HG02885 (cell line): ENCODE results near the gene GALNT9.
"Not testable (repeated sequence)": the region's sequence is repeated elsewhere in the genome, so short reads cannot be mapped to it uniquely, and the experiment has no call there.

ENCODE experiments used
- ATAC-seq: cut with Tn5 transposase; IDR thresholded peaks from one replicate; pipeline ENCODE4 v1.9.1; 2021; ENCODE audit warnings: mild to moderate bottlenecking; ENCODE audit not compliant: unreplicated experiment, poor library complexity

The GALNT9 gene

DNA sequence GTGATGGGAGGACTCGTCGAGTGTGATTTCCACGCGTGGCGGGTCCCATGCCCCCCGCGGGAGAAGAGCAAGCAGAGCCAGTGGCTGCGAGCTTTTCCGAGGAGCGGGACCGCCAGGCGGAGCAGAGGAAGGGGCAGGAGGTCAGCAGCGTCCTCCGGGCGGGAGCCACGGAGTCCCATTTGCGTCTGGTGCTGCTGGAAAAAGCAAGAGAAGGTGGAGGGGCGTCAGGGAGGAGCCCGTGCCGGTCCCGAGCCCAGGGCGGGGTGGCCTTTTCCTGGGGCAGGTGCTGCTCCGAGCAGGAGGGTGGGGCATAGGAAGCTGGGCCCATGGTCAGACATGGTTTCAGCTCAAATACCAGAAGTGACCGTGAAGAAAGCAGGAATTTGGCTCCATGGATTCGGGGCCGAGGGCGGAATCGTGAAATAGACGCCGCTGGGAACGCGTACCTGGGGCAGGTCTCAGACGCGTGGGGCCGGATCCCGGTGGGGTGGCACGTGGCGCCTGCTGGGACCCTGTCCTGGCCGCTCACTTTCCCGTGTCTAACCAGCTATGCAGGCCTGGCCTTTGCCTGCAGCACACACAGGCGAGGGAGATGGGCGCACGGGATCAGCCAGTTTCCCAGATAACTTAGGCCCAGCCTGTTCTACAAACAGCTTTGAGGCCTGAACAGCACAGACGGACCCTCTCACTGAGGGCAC is 60.0 kb downstream of the GALNT9 start:
- no peak for ATAC-seq

DNA sequence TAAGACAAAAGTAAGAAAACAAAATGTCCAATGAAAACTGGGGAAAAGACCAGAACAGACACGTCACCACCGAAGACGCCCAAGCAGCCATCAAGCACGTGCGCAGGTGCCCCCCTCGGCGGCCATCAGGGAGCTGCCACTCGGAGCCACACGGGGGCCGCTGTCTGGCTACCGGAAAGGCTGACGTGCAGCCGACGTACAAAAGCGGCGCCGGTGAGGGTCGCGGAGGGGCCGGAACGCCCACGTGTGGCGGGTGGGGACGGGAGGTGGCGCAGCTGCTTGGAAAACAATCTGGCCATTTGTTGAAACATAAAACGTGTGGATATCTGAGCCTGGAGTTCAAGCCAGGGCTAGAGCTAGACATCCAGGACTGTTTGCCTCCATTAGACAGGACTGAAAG is 60.7 kb downstream of the GALNT9 start:
- no peak for ATAC-seq

DNA sequence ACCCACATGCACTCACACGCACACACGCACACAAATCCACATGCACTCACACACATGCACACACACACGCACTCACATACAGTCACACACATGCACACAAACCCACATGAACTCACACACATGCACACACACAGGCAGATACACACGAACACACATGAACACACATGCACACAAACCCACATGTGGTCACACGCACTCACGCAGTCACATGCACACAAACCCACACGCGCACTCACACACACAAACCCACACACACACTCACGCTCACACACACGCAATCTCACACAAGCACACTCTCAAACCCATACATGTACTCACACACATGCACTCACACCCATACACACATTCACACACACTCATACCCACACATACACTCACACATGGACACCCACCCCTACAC is 61.5 kb downstream of the GALNT9 start:
- ATAC-seq: no peak

DNA sequence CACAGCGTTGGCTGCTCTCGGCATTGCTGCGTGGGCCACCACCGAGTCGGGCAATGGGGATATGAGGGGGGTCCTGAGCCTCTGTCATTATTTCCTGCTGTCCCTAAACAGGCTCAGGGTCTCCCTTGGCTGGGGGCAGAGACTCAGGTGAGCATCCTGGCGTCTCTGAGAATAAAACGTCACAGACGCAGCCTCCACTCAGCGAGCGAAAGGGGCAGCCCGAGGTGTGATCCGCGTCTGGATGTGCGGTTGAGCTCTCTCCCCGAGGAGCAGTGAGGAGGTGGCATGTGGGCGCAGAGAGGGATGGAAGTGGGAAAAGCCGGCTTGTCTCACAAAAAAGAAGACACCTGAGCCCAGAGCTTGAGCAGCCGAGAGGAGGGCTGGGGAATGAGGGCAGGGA is 62.6 kb downstream of the GALNT9 start:
- no peak for ATAC-seq

DNA sequence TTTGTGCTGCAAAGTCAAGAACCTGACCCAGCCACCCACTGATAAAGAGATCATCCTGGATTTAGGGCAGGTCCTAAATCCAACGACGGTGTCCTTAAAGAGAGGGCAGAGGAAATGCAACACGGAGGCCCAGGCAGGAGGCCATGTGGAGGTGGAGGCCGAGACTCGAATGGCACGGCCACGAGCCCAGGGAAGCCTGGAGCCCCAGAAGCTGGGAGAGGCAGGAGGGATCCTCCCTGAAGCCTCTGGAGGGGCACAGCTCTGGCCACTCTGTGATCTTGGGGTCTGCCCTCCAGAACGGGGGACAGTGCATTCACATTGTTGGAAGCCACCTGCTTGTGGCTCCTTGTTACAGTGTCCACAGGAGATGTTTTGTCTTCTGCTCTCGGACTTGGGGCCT is 63.0 kb downstream of the GALNT9 start:
- no peak for ATAC-seq

DNA sequence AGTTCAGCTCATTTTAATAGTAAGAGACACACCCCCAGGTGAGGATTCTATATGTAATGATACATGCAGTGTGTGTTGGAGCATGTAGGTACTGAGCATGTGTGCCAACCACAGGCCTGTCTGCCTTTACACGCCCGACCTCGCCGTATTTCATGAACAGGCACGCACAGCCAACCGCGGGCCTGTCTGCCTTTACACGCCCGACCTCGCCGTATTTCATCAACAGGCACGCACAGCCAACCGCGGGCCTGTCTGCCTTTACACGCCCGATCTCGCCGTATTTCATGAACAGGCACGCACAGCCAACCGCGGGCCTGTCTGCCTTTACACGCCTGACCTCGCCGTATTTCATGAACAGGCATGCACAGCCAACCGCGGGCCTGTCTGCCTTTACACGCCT is 63.6 kb downstream of the GALNT9 start:
- not testable (repeated sequence) for ATAC-seq

DNA sequence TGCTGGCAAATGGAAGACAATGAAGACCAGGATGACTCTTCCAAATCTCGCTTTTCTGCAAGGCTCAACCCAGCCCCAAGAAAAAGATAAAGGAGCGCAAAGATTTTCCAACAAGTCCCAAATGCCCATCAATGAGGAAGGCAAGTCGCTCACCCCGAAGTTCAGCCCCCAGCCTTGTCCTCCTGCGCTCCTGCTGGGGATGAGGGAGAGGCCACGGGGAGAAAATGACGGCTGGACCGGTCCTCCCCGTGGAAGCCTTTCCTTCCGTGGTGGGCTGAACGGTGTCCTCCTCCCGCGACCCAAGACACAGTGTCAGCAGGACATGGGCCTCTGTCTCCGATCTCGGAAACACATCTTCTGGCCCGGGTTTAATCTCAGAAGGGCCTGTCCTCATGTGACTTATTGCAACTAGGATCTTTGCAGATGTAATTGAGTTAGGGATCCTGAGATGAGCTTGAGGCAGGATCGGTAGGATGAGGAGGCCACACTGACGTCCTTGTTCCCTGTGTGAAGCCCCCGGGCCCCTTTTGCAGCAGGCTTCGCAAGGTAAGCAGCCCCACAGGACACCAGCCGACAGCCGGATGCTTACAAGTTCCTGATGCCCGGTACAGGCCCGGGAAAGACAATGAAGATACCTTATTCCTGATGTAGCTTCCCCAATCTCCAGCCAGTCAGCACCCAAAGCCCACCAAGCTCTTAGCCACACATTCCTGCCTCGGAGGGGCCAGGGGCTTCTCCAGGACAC is 64.2 kb downstream of the GALNT9 start:
- ATAC-seq: no peak

DNA sequence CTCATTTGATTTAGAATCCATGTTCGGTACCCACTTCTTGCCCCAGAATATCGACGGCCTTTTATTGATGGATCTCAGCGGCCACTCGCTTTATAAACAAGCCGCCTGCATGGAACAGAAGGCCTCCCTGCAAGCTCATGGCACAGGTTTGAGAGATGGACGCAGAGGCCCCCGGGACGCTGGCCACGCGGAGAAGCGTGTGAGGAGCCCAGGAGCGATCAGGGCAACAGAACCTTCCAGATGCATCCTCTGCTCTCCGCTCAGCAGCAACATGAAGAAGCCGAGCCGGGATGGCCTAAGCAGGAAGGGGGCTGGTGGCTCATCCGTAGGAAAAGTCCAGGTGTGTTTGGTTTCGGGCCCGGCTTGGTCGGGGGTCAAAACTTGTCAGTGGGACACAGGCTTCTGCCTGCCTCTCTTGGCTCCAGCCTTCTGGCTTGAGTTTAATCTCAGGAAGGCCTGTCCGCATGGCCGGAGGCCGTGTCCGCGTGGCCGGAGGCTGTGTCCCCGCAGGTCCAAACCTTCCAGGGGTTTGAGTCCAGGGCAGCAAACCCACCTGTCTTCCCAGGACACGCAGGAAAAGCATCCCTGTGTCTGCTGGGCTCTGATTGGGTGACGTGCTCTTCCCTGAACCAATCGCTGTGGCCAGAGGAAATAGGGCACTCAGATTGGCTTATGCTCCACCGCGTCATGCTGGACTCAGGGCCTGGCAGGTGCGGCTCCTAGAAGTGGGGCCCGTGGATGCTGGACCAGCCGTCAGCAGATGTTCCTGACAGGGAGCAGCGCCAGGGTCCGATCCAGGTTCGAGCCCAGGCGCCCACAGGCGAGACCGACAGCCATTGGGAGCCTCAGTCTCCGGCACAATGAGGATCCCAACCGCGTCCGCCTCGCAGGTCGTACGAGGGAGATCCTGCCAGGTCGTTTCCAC is 65.0 kb downstream of the GALNT9 start:
- ATAC-seq: no peak

DNA sequence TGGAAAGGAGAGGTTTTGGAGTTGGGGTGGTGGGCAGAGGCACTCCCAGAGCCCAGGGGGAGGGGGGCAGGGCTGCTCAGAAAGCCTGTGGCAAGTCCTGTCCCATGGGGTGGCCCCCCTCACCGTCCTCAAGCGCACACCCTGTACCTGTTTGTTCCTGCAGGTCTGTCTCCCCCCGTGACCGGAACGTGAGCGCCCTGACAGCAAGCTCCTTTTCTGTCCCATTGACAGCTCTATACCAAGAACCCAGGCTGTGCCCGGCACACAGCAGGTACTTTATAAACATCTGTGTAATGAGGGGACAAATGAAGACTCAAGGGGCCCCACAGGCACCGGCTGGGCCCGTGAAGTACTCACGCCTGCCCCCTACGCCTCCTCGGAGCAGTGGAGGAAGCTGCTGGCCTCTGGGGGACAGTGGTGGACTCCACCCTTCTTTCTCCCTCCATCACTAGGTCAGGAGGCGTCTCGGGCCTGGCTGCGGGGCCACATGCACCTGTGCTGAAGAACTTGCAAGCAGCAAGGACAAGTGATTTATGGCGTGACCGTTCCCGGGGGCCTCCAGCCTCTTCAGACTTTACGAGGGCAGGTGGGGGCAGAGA is 65.8 kb downstream of the GALNT9 start:
- no peak for ATAC-seq

DNA sequence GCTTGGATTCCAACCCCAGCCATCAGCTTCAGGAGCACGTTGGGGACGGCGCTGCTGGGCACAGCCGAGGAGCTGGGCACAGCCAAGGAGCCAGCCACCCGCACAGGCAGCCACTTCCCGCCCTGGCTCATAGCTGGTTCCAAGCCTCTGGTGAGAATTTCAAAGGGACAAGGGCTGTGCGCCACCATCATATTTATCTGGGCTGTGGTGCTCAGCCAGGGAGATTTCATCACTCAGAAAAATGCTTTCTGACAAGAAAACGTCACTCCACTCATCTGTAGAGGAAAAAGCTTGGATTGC is 66.4 kb downstream of the GALNT9 start:
- no peak for ATAC-seq

DNA sequence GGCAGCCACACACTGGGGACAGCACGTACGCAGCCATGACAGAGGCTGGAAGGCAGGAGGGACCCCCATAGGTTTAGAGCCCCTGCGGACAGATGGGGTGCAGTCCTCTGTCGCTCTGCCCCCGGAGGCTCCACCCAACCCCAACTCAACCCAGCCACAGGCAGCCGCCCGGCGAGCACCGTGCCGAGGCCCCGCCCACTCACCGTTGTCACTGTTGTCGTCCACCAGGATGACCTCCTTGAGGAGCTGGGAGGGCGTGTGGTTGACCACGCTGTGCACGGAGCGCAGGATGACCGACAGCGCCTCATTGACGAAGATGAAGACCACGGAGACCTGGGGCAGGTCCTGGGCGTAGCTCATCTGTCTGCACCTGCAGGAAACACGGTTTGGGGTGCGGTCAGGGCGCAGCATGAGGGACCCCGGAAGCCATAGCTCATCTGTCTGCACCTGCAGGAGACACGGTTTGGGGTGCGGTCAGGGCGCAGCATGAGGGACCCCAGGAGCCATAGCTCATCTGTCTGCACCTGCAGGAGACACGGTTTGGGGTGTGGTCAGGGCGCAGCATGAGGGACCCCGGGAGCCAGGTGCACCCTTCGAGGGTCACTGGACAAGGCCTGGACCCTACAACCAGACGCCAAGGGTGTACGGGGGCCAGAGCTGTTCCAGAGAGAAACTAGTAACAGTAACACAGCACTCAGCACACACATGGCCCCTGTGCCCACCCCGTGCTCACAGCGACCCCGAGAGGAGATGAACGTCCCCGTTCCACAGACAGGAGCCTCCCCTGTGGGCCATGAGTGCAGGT is 66.9 kb downstream of the GALNT9 start:
- ATAC-seq: no peak

DNA sequence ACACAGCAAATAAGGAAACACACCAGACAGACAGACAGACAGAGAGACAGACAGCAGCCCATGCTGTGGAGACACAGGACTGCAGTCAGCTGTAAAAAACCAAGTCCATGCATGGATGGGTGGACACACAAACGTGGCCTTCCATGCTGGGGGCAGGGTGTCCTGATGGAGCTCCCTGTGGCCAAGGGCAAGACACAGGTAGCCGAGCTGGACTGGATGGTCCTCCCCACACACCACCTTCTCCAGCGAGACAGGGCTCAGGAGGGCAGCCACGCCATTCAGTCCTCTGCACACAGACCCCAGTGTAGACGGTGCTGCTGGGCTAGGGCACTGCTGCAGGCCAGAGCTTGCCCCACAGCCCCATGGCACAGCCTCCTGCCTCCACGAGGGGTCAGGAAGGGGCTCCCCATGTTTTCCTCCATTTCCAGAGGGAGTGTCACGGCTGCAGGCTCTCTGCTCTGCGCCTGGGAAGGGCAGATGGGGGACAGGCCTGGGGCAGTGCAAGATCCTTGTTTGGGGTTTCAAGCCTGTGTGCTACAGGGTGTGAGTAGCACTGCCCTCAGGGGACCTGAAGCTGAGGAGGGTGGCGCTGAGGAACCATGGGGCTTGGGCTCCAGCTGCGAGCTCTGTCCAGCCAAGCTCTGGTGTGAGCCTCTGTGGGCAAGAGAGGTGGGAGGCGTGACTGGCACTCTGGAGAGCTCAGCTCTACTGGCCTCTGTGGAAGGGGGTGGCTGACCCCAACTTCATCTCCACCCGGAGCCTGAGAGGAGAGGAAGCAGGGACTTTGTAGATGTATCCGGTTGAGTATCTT is 67.9 kb downstream of the GALNT9 start:
- ATAC-seq: no peak

DNA sequence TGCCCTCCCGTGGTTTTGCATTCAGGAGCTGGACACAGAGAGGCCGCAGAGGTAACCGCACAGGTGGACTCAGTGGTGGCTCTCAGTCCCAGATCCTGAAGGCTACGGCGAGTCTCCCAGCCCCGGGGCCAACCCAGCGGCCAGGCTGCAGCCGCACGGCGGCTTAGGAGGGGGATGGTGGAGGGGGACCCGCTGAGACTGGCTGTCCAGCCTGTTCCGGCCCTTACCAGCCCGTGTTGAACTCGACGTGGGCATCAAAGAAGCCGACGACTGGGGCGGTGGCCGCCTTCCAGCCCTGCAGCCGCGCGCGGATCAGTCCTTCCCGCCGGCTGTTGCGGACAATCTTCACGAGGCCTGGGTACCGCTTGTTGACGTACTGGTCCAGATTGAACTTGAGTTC is 68.7 kb downstream of the GALNT9 start:
- no peak for ATAC-seq

DNA sequence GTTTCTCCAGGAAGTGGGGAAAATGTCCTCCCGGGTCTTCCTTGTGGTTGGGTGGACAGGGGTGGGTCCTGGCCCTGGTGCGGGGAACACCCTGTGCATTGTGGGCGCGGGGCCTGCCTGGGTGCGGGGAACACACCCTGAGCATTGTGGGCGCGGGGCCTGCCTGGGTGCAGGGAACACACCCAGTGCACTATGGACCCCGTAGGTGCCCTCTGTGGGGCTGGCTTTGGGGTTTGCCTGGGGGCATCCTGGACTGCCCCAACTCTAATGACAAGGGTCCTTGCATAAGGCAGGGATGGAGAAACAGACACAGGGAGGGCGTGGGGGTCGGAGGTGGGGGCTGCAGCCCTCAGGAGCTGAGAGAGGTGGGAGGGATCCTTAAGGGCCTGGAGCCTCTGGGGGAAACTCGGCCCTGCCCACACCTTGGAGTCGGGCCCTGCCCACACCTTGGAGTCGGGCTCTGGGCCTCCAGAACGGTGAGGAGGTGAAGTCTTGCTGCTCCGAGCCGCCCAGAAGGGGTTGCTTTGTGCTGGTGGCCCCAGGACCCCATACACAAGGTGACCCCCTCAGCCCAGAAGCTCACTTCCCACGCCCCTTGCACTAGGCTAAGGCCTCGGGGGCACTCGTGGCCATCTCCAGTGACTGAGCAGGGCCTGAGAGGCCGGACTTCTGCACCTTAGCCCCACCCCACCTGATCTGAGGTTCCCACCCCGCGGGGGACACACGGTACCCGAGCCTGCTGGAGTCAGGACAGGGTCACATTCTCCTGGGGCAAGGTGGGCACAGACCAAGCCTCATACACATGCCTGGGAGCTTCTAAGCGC is 69.3 kb downstream of the GALNT9 start:
- ATAC-seq: no peak

DNA sequence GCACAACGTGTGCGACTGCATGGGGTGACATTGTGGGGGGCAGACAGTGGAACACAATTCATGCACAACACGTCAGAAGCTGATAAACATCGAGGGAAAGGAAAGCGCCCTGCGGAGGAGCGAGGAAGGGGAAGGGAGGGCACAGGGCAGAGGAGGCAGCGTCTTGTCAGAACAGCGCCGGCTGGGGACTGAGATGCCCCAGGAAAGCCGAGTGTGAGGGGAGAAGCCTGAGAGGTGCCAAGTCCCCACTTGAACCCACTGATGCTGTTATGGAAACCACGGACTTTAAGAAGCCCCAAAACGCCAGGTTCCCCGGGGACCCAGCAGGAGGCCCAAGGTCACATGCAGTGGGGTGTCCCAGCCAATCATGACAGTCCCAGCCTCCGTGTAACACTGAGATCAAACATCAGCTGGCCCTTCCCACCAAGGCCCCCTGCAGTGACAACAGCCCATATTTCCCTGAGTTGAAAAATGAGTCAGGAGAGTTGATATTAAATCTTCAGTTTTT is 70.0 kb downstream of the GALNT9 start:
- no peak for ATAC-seq

DNA sequence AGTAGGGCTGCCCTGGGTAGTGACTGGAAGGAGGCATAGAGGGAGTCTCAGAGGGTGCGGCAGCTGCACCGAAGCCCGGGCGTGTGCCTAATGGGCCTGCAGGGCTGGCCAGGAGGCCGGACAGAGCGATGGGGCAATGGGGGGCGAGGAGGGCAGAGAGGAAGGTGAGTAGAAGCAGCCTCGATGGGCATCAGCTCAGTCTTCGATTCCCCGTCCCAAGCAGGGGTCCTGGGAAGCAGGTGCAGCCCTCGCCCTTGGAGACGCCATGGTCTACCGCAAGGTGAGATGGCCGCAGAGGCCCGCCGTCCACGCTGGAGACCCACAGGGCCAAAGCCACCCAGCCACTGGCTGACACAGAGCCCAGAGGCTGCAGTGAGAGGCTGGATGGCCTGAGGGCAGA is 70.8 kb downstream of the GALNT9 start:
- no peak for ATAC-seq

DNA sequence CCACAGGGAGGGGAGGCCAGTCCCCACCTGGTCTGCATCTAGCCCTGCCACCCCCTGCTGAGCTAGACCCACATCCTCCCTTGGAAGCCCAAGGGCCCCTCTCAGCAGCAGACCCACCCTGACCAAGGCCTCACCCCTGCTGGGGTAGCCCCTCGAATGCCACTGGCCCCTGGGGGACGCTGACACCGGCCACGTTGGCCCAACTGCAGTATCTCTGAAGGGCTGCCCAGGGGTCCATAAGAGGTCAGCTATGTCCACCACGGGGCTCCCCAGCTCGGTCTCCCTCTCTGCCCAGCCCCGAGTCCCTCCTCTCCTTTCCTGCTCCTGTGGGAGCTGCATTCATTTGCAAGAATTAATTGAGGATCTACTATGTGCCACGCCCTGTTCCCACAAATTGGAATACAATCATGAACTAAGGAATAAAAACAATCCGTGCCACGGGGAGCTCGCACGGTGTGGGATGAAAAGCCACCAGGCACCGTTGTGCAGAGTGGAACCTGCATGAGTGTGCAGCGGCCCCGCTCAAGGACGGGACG is 71.4 kb downstream of the GALNT9 start:
- no peak for ATAC-seq
